ENCODE measurements around the gene ERGIC1.
A peak's percentile ranks its signal among the peaks of the same experiment; 100 is the strongest.

Gene ERGIC1

DNA sequence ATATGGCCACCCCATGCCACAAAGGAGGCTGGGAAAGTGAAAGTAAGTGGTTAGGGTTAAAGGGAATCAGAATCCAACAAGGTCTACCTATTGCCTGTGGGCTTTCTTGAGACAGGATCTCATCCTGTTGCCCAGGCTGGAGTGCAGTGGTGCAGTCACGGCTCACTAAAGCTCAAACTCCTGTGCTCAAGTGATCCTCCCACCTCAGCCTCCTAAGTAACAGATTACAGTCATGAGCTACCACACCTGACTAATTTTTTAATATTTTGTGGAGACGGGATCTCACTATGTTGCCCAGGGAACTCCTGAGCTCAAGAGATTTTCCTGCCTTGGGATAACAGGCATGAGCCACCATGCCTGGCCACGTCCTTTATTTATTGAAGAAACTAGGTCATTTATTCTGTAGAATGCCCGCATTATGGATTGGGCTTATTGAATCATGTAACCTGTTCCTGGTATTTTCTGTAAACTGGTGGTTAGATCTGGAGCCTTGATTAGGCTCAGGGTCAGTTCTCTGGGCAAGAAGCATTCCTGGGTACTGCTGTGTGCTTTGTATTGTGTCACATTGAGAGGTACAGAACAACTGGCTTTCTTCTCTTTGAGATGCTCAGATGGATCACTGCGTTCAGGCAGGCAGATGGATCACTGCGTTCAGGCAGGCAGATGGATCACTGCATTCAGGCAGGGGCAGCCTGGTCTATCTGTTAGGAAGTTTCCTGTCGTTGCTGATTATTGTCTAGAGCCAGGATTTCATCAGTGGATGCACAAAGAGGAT is 41.6 kb downstream of the ERGIC1 start:
- Histone ChIP-seq H3K9ac (ENCODE audit: low read length in 5 of 5) (no peak overlapping the region), H3K27ac (ENCODE audit: low read depth, low read length) (no peak overlapping the region), H3K4me3 (ENCODE audit: low read depth in 1 of 5, low read length in 5 of 5) (no peak overlapping the region), H3K9me3 (ENCODE audit: control insufficient read depth in 5 of 5, low read length in 5 of 5) (no peaks in the 10 kb centered on the region), H3K27me3 (ENCODE audit: control insufficient read depth in 5 of 5, insufficient read depth in 4 of 5, low read length in 5 of 5) (no peaks in the 10 kb centered on the region), H3K4me1 (ENCODE audit: control insufficient read depth in 5 of 5, insufficient read depth in 5 of 5, low read length in 5 of 5) (peaks cover 30 to 72% (median 55%) of the 10 kb centered on the region in 5 donors), H3K36me3 (ENCODE audit: control insufficient read depth in 5 of 5, insufficient read depth in 5 of 5, low read length in 5 of 5) (no peaks in the 10 kb centered on the region)

DNA sequence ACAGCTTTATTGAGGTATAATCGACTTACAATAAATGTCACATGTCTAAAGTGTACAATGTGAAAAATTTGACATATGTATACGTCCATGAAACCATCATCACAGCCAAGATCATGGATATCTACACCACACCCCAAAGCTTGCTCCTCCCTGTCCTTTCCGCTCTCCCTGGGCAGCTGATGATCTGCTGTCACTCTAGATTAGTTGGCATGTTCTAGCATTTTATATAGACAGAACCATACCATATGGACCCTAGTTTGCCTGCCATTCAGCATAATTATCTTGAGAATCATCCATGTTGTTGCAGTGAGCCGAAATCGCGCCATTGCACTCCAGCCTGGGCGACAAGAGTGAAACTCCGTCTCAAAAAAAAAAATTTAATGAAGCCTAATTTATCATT is 42.5 kb downstream of the ERGIC1 start:
- Histone ChIP-seq H3K36me3 (ENCODE audit: control insufficient read depth in 5 of 5, insufficient read depth in 5 of 5, low read length in 5 of 5) (no peaks in the 10 kb centered on the region), H3K9me3 (ENCODE audit: control insufficient read depth in 5 of 5, low read length in 5 of 5) (no peaks in the 10 kb centered on the region), H3K4me1 (ENCODE audit: control insufficient read depth in 5 of 5, insufficient read depth in 5 of 5, low read length in 5 of 5) (peaks cover 24 to 68% (median 51%) of the 10 kb centered on the region in 5 donors), H3K9ac (ENCODE audit: low read length in 5 of 5) (no peak overlapping the region), H3K4me3 (ENCODE audit: low read depth in 1 of 5, low read length in 5 of 5) (no peak overlapping the region), H3K27ac (ENCODE audit: low read depth, low read length) (no peak overlapping the region), H3K27me3 (ENCODE audit: control insufficient read depth in 5 of 5, insufficient read depth in 4 of 5, low read length in 5 of 5) (no peaks in the 10 kb centered on the region)

DNA sequence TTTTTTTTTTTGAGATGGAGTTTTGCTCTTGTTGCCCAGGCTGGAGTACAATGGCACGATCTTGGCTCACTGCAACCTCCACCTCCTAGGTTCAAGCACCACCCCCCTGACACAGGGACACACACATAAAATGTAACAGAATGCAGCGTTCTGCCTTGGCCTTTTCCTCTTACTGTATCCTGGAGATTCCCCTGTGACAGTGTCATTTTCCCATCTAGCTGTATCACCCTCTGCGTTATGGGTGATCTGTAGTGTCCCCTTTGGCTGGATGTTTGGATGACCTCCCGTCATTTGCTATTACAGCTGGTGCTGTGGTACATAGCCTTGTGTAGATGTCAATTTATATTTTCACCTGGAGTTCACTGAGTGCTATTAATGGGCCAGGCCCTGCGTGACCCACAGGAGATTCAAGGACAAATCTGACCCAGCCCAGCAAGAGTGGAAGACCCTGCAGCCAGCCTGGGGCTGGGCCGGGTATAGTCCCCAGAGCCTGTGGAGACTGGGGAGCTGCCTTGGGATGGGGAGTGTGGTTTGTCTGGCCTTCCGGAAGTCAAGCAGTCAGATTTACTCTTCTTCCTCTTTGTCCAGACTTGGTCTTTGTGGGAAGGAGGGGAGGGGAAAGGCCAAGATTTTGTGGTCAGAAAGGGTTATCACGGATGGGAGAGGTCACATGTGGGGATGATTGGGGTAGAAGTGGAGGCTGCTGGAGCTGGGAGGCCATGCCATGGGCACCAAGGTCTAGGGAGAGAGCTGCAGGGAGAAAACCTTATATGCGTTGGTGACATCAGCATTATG is 43.6 kb downstream of the ERGIC1 start:
- Histone ChIP-seq H3K36me3 (ENCODE audit: control insufficient read depth in 5 of 5, insufficient read depth in 5 of 5, low read length in 5 of 5) (no peaks in the 10 kb centered on the region), H3K27ac (ENCODE audit: low read depth, low read length) (peak overlapping the region; percentile 81), H3K4me1 (ENCODE audit: control insufficient read depth in 5 of 5, insufficient read depth in 5 of 5, low read length in 5 of 5) (peaks cover 20 to 68% (median 51%) of the 10 kb centered on the region in 5 donors), H3K9me3 (ENCODE audit: control insufficient read depth in 5 of 5, low read length in 5 of 5) (no peaks in the 10 kb centered on the region), H3K27me3 (ENCODE audit: control insufficient read depth in 5 of 5, insufficient read depth in 4 of 5, low read length in 5 of 5) (no peaks in the 10 kb centered on the region), H3K4me3 (ENCODE audit: low read depth in 1 of 5, low read length in 5 of 5) (no peak overlapping the region), H3K9ac (ENCODE audit: low read length in 5 of 5) (peak overlapping the region in 1 of 5 donors; percentile 16)

DNA sequence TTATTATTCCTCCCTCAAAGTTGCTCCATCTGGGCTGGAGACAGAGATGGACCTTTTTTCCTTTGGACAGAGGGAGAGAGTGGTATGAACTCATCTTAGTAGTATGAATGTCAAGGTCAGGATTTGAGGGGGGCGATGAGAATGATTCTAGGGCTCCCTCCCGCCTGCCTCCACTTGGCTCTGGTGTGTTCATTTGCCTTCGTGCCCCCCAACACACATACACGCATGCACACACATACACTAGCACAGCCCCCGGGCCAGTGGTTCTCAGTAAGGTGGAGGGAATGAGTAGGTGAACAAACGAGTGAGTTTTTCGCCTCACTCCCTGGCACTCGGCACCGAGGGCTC is 44.5 kb downstream of the ERGIC1 start:
- H3K36me3 ChIP-seq (ENCODE audit: control insufficient read depth in 5 of 5, insufficient read depth in 5 of 5, low read length in 5 of 5) = no peaks in the 10 kb centered on the region
- no peaks in the 10 kb centered on the region for H3K9me3 ChIP-seq (ENCODE audit: control insufficient read depth in 5 of 5, low read length in 5 of 5)
- no peaks in the 10 kb centered on the region for H3K27me3 ChIP-seq (ENCODE audit: control insufficient read depth in 5 of 5, insufficient read depth in 4 of 5, low read length in 5 of 5)
- peak overlapping the region; percentile 81 for H3K27ac ChIP-seq (ENCODE audit: low read depth, low read length)
- H3K4me1 ChIP-seq (ENCODE audit: control insufficient read depth in 5 of 5, insufficient read depth in 5 of 5, low read length in 5 of 5) = peaks cover 15 to 67% (median 51%) of the 10 kb centered on the region in 5 donors
- peak overlapping the region in 4 of 5 donors; percentile 4 to 66 (median 32) for H3K9ac ChIP-seq (ENCODE audit: low read length in 5 of 5)
- H3K4me3 ChIP-seq (ENCODE audit: low read depth in 1 of 5, low read length in 5 of 5) = peak overlapping the region in 2 of 5 donors; percentile 27 to 62

DNA sequence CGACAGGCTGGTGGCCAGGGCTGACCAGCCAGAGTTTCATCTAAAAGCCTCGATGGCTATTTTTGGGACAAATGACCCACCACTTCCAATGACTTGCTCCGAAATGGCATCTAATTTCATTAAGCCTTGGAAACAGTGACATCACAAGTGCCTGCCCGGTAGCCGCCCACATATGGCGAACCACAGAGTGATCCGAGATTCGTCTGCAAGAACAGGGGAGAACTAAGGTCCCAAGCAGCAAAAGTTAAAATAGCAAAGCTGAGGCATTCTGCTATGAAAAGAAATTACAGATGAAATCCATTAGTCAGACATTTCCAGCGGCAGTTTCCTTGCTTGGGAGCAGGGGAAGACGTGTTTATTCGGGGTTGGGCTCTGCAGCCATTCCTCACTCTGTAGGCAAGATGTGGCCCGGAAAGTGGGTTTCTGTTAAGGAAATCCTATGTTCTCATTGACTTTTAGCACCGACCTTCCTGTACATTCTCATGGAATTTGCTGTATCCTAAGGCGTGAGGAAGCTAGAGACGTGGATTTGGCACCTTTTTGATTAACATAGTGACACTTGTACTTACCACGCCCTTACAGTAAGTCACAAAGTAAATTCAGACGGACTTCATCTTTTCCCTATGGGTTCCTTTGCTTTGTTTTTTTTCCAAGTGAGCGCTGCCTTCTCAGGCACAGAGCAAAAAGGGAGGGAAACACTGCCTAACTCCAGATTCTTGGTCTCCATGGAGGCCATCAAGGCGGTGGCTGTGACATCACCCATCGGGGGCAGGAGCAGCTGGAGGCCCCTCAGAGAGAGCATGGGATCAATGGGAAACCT is 45.1 kb downstream of the ERGIC1 start:
- no peaks in the 10 kb centered on the region for H3K36me3 ChIP-seq (ENCODE audit: control insufficient read depth in 5 of 5, insufficient read depth in 5 of 5, low read length in 5 of 5)
- H3K27ac ChIP-seq (ENCODE audit: low read depth, low read length) = peak overlapping the region; percentile 81
- H3K9ac ChIP-seq (ENCODE audit: low read length in 5 of 5) = peak overlapping the region in 4 of 5 donors; percentile 8 to 66 (median 55)
- no peaks in the 10 kb centered on the region for H3K9me3 ChIP-seq (ENCODE audit: control insufficient read depth in 5 of 5, low read length in 5 of 5)
- H3K4me1 ChIP-seq (ENCODE audit: control insufficient read depth in 5 of 5, insufficient read depth in 5 of 5, low read length in 5 of 5) = peaks cover 15 to 63% (median 49%) of the 10 kb centered on the region in 5 donors
- H3K4me3 ChIP-seq (ENCODE audit: low read depth in 1 of 5, low read length in 5 of 5) = peak overlapping the region; percentile 27 to 68 (median 50)
- H3K27me3 ChIP-seq (ENCODE audit: control insufficient read depth in 5 of 5, insufficient read depth in 4 of 5, low read length in 5 of 5) = no peaks in the 10 kb centered on the region

DNA sequence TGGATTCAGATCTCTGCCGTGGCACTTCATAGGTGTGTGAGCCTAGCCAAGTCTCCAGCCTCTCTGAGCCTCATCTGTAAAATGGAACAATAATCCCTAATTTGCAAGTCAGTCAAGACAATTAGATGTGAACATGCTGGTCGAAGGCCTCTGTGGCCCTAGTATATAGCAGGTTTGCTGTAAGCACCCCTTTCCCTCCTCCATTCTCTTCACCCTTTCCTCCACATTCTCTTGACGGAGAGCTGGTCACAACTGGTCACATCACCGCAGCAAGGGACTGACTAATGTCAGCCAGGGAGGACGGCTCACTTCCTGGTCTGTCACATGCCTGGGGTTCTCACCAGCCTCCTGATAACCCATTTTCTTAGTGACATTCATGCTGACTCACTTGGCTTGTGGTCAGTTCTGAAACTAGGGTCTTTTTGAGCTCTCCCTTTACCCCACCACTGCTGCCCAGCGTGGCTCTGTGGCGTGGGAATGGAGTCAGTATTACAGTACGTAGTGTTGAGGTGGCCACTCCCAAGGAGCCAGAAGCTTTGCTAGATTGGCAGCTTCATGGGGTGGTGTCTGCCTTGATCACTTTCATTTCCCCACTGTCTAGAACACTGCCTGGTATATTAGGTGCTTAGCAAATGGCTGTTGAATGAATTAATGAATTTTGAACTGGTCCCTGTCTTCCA is 47.8 kb downstream of the ERGIC1 start:
- H3K4me1 ChIP-seq (ENCODE audit: control insufficient read depth in 5 of 5, insufficient read depth in 5 of 5, low read length in 5 of 5) = peaks cover 17 to 69% (median 57%) of the 10 kb centered on the region in 5 donors
- no peaks in the 10 kb centered on the region for H3K27me3 ChIP-seq (ENCODE audit: control insufficient read depth in 5 of 5, insufficient read depth in 4 of 5, low read length in 5 of 5)
- no peaks in the 10 kb centered on the region for H3K9me3 ChIP-seq (ENCODE audit: control insufficient read depth in 5 of 5, low read length in 5 of 5)
- no peaks in the 10 kb centered on the region for H3K36me3 ChIP-seq (ENCODE audit: control insufficient read depth in 5 of 5, insufficient read depth in 5 of 5, low read length in 5 of 5)
- H3K27ac ChIP-seq (ENCODE audit: low read depth, low read length) = peak overlapping the region; percentile 51
- H3K9ac ChIP-seq (ENCODE audit: low read length in 5 of 5) = peak overlapping the region in 1 of 5 donors; percentile 21
- no peak overlapping the region for H3K4me3 ChIP-seq (ENCODE audit: low read depth in 1 of 5, low read length in 5 of 5)

DNA sequence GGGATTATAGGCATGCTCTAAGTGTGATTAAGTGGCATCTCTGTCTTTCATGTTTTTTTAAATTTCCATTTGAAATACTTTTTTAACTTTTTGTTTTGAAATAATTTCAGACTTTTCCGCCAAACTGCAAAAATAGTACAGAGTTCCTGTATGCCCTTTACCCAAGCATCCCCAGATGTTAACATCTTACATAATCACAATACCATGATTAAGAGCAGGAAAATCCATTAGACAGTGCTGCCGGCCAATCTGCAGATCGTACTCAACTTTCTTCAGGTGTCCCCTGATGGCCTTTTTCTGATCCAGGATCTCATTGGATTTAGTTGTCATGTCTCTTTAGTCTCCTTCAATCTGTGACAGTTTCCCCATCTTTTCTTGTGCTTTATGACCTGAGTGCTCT is 49.0 kb downstream of the ERGIC1 start:
- Histone ChIP-seq H3K9me3 (ENCODE audit: control insufficient read depth in 5 of 5, low read length in 5 of 5) (no peaks in the 10 kb centered on the region), H3K4me1 (ENCODE audit: control insufficient read depth in 5 of 5, insufficient read depth in 5 of 5, low read length in 5 of 5) (peaks cover 25 to 75% (median 63%) of the 10 kb centered on the region in 5 donors), H3K27ac (ENCODE audit: low read depth, low read length) (peak overlapping the region; percentile 51)

DNA sequence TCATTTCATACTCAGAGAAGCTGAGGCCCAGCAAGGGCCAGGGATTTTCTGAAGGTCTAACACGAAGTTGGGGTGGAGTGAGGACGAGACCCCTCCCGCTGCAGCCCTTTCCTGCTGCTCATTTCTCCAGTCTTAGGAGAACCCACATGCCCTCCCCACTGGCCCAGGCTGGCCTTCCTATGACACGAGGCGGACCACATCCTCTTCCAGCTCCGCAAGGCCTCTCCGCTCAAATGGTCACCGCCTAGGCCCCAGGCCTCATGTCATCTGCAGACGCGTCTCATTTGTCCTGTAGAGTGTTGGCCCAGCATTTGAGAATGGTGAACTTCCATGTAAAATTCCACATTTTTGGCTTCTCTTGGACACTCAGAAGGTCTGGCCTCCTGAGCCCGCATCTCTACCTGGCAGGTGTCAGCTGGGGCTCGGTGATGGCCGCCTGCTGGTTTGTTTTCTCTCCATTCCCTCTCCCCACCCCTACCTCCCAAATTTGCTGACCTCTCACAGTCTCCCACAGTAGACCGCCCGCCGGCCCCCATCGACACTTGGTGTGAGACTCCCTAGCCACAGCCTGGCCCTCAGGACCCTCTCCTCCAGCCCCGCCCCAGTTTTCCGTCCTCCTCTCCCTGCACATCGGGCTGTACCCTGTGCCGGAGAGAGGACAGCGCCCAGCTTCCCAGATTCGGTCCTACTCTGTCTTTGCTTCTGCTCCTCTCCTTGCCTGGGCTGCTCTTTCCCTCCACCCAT is 51.7 kb downstream of the ERGIC1 start:
- Histone ChIP-seq H3K9ac (ENCODE audit: low read length in 5 of 5) (no peak overlapping the region), H3K27me3 (ENCODE audit: control insufficient read depth in 5 of 5, insufficient read depth in 4 of 5, low read length in 5 of 5) (no peaks in the 10 kb centered on the region), H3K9me3 (ENCODE audit: control insufficient read depth in 5 of 5, low read length in 5 of 5) (no peaks in the 10 kb centered on the region), H3K27ac (ENCODE audit: low read depth, low read length) (peak overlapping the region; percentile 9), H3K4me1 (ENCODE audit: control insufficient read depth in 5 of 5, insufficient read depth in 5 of 5, low read length in 5 of 5) (peaks cover 18 to 61% (median 56%) of the 10 kb centered on the region in 5 donors), H3K4me3 (ENCODE audit: low read depth in 1 of 5, low read length in 5 of 5) (no peak overlapping the region), H3K36me3 (ENCODE audit: control insufficient read depth in 5 of 5, insufficient read depth in 5 of 5, low read length in 5 of 5) (peaks cover 0 to 10% (median 5%) of the 10 kb centered on the region in 5 donors)

More for the DNA sequence above, 49.0 kb downstream of the ERGIC1 start:
- no peaks in the 10 kb centered on the region for H3K36me3 ChIP-seq (ENCODE audit: control insufficient read depth in 5 of 5, insufficient read depth in 5 of 5, low read length in 5 of 5)
- no peak overlapping the region for H3K9ac ChIP-seq (ENCODE audit: low read length in 5 of 5)
- H3K4me3 ChIP-seq (ENCODE audit: low read depth in 1 of 5, low read length in 5 of 5) = no peak overlapping the region
- no peaks in the 10 kb centered on the region for H3K27me3 ChIP-seq (ENCODE audit: control insufficient read depth in 5 of 5, insufficient read depth in 4 of 5, low read length in 5 of 5)

DNA sequence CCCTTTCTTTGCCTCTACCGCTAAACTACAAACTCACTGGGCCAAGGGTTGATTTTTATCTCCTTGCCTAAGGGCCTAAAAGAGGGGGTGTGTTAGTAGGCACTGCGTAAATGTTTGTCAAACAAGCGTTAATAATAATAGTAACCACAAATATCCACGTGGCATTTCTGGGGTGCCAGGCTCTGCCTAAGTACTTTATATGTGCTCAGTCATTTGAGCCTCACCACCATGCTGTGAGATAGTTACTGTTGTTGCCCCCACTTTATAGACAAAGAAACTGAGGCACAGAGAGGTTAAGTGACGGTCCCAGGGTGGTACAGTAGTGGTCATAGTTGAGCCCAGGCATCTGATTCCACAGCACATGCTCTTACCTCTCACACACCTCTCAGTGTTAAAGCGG is 52.4 kb downstream of the ERGIC1 start:
- Histone ChIP-seq H3K9me3 (ENCODE audit: control insufficient read depth in 5 of 5, low read length in 5 of 5) (no peaks in the 10 kb centered on the region), H3K27me3 (ENCODE audit: control insufficient read depth in 5 of 5, insufficient read depth in 4 of 5, low read length in 5 of 5) (no peaks in the 10 kb centered on the region), H3K4me1 (ENCODE audit: control insufficient read depth in 5 of 5, insufficient read depth in 5 of 5, low read length in 5 of 5) (peaks cover 16 to 63% (median 59%) of the 10 kb centered on the region in 5 donors), H3K27ac (ENCODE audit: low read depth, low read length) (peak overlapping the region; percentile 79), H3K9ac (ENCODE audit: low read length in 5 of 5) (no peak overlapping the region), H3K4me3 (ENCODE audit: low read depth in 1 of 5, low read length in 5 of 5) (peak overlapping the region in 1 of 5 donors; percentile 30), H3K36me3 (ENCODE audit: control insufficient read depth in 5 of 5, insufficient read depth in 5 of 5, low read length in 5 of 5) (peaks cover 0 to 12% (median 8%) of the 10 kb centered on the region in 5 donors)

All from subcutaneous abdominal adipose tissue (tissue), 5 donors.